H1 (cell line): ENCODE data around the gene HAGH. TPM values are rescaled to one million over a fixed set of nuclear protein-coding genes. Genes with fewer than 3 reads are reported as not detected.

Source experiments
- CTCF ChIA-PET: fragments of 300-600 bp; sonication (Branson Sonifier 250); formaldehyde crosslinking; loops from one replicate; lab custom pipeline; 2021; ENCODE audit not compliant: partially characterized antibody; lab: Charles Lee
- POLR2A ChIA-PET: fragments of 300-600 bp; sonication (Branson Sonifier 250); formaldehyde crosslinking; loops from one replicate; lab custom pipeline; 2021; ENCODE audit warnings: inconsistent platforms; ENCODE audit not compliant: partially characterized antibody; lab: Charles Lee
- DNase-seq, 2 experiments: peaks; one replicate each; pipeline versions ENCODE4 v3.0.0 to v3.0.0-alpha.2; 2010 to 2022; ENCODE audit warnings: low spot score in 2 of 2, low read depth in 1 of 2, mixed read lengths in 1 of 2
- FAIRE-seq: peaks from 2 replicates; lab custom pipeline; 2011; peaks lifted over from hg19 to GRCh38; lab: Jason Lieb, UNC
- H2AFZ ChIP-seq: 2 replicates; pipeline ENCODE4 v1.8.1; 2012; ENCODE audit warnings: low read length, inconsistent platforms
- H2AK5ac ChIP-seq: 2 replicates; pipeline ENCODE4 v1.6.1; 2013; ENCODE audit warnings: low read depth, low read length
- H2BK120ac ChIP-seq: replicated peaks from 2 replicates; pipeline ENCODE3; 2013; ENCODE audit warnings: low read depth, low read length, inconsistent platforms
- H2BK12ac ChIP-seq: 2 replicates; pipeline ENCODE4 v1.6.1; 2013; ENCODE audit warnings: low read depth, low read length
- H2BK15ac ChIP-seq: 2 replicates; pipeline ENCODE4 v1.6.1; 2013; ENCODE audit warnings: low read length
- H2BK20ac ChIP-seq: 2 replicates; pipeline ENCODE4 v1.6.1; 2013; ENCODE audit warnings: low read length
- H2BK5ac ChIP-seq: 2 replicates; pipeline ENCODE4 v1.6.1; 2013; ENCODE audit warnings: low read depth, low read length
- H3K14ac ChIP-seq: 2 replicates; pipeline ENCODE4 v1.6.1; 2013; ENCODE audit warnings: inconsistent platforms; ENCODE audit not compliant: insufficient read length
- H3K18ac ChIP-seq: 2 replicates; pipeline ENCODE4 v1.6.1; 2013; ENCODE audit warnings: low read length; ENCODE audit errors: extremely low read depth
- H3K23ac ChIP-seq: 2 replicates; pipeline ENCODE4 v1.6.1; 2013; ENCODE audit warnings: inconsistent platforms; ENCODE audit not compliant: insufficient read length
- H3K23me2 ChIP-seq: 2 replicates; pipeline ENCODE4 v1.6.1; 2013; ENCODE audit warnings: low read depth, low read length
- H3K27ac ChIP-seq: 2 replicates; pipeline ENCODE4 v1.6.1; 2011; ENCODE audit warnings: low read depth, low read length, inconsistent platforms
- H3K27me3 ChIP-seq, 4 experiments: replicated peaks in 1 of 4; 1 replicate in 1 of 4; 2 replicates in 3 of 4; pipeline versions ENCODE4 v1.6.1 to v1.8.1; 2011 to 2013; ENCODE audit warnings: low read length in 3 of 4, mild to moderate bottlenecking in 3 of 4, inconsistent platforms in 2 of 4, mixed read lengths in 2 of 4, moderate library complexity in 1 of 4; ENCODE audit not compliant: control insufficient read depth in 3 of 4, insufficient read depth in 3 of 4; ENCODE audit errors: extremely low read depth in 1 of 4
- H3K36me3 ChIP-seq, 4 experiments: 2 replicates each; pipeline versions ENCODE4 v1.6.1 to v1.8.1; 2011 to 2013; ENCODE audit warnings: mild to moderate bottlenecking in 4 of 4, low read length in 3 of 4, moderate library complexity in 2 of 4, control low read depth in 1 of 4, inconsistent platforms in 1 of 4; ENCODE audit not compliant: insufficient read depth in 4 of 4, control insufficient read depth in 2 of 4
- H3K4ac ChIP-seq: replicated peaks from 2 replicates; pipeline ENCODE3; 2013; ENCODE audit warnings: low read length, low read depth, mixed read lengths, inconsistent platforms; ENCODE audit not compliant: insufficient read length
- H3K4me1 ChIP-seq, 4 experiments: replicated peaks in 1 of 4; 1 replicate in 1 of 4; 2 replicates in 3 of 4; pipeline versions ENCODE4 v1.6.1 to v1.8.1; 2011 to 2013; ENCODE audit warnings: low read length in 3 of 4, inconsistent platforms in 2 of 4, mixed read lengths in 1 of 4; ENCODE audit not compliant: insufficient read depth in 4 of 4, control insufficient read depth in 3 of 4
- H3K4me2 ChIP-seq, 2 experiments: 2 replicates each; pipeline versions ENCODE4 v1.6.1 to v1.8.1; 2011 to 2013; ENCODE audit warnings: low read depth in 2 of 2, low read length in 2 of 2, control low read depth in 1 of 2, inconsistent platforms in 1 of 2, mild to moderate bottlenecking in 1 of 2; ENCODE audit not compliant: insufficient read depth in 1 of 2
- H3K4me3 ChIP-seq, 4 experiments: fragments of 200-600, 300-600 bp in 1 of 4; sonication (generic), shearing (Covaris generic), sonication (Bioruptor Twin) in 1 of 4; 2 replicates each; pipeline versions ENCODE4 v1.5.1 to v1.8.1; 2011 to 2016; ENCODE audit warnings: low read length in 4 of 4, low read depth in 3 of 4, control low read depth in 2 of 4, inconsistent platforms in 2 of 4, mild to moderate bottlenecking in 2 of 4, mixed read lengths in 1 of 4, moderate library complexity in 1 of 4; ENCODE audit not compliant: insufficient read depth in 2 of 4; ENCODE audit errors: extremely low read depth in 1 of 4
- H3K56ac ChIP-seq: replicated peaks from 2 replicates; pipeline ENCODE3; 2013; ENCODE audit warnings: low read depth, mild to moderate bottlenecking, mixed read lengths, low read length, inconsistent platforms; ENCODE audit not compliant: insufficient read length
- H3K79me1 ChIP-seq: 2 replicates; pipeline ENCODE4 v1.6.1; 2013; ENCODE audit warnings: low read depth, low read length, control low read depth
- H3K79me2 ChIP-seq, 2 experiments: 2 replicates each; pipeline versions ENCODE4 v1.6.1 to v1.8.1; 2012 to 2013; ENCODE audit warnings: low read length in 2 of 2, mild to moderate bottlenecking in 2 of 2, inconsistent platforms in 1 of 2; ENCODE audit not compliant: insufficient read depth in 2 of 2, control insufficient read depth in 1 of 2
- H3K9ac ChIP-seq, 4 experiments: replicated peaks in 1 of 4; 1 replicate in 1 of 4; 2 replicates in 3 of 4; pipeline versions ENCODE4 v1.6.1 to v1.8.1; 2011 to 2013; ENCODE audit warnings: low read depth in 3 of 4, low read length in 3 of 4, control low read depth in 2 of 4, mild to moderate bottlenecking in 2 of 4, moderate library complexity in 2 of 4, inconsistent platforms in 1 of 4; ENCODE audit errors: extremely low read depth in 1 of 4
- H3K9me3 ChIP-seq, 2 experiments: 2 replicates each; pipeline versions ENCODE4 v1.6.1 to v1.8.1; 2012 to 2013; ENCODE audit warnings: mild to moderate bottlenecking in 2 of 2, moderate library complexity in 2 of 2, control low read depth in 1 of 2, inconsistent platforms in 1 of 2, low read depth in 1 of 2, low read length in 1 of 2, mixed read lengths in 1 of 2; ENCODE audit not compliant: insufficient read depth in 2 of 2
- H4K20me1 ChIP-seq, 2 experiments: replicated peaks in 1 of 2; 2 replicates each; pipeline versions ENCODE3 to v1.8.1; 2011 to 2013; ENCODE audit warnings: inconsistent platforms in 2 of 2, low read length in 2 of 2, mild to moderate bottlenecking in 1 of 2; ENCODE audit not compliant: insufficient read depth in 2 of 2, control insufficient read depth in 1 of 2
- H4K5ac ChIP-seq: 2 replicates; pipeline ENCODE4 v1.6.1; 2013; ENCODE audit warnings: low read length, low read depth, mixed read lengths, inconsistent platforms; ENCODE audit not compliant: insufficient read length
- H4K8ac ChIP-seq: 2 replicates; pipeline ENCODE4 v1.8.0; 2013; ENCODE audit warnings: mild to moderate bottlenecking, moderate library complexity, low read length, inconsistent platforms; ENCODE audit not compliant: insufficient read depth; ENCODE audit errors: extremely low read depth
- H4K91ac ChIP-seq: replicated peaks from 2 replicates; pipeline ENCODE3; 2013; ENCODE audit warnings: low read length, mixed read lengths, inconsistent platforms; ENCODE audit not compliant: insufficient read length
- RBBP5 ChIP-seq: IDR thresholded peaks from 2 replicates; pipeline ENCODE4 v1.7.1; 2012; ENCODE audit warnings: low read depth, mild to moderate bottlenecking, inconsistent platforms, low read length, moderate library complexity, borderline replicate concordance
- ZNF274 ChIP-seq: IDR thresholded peaks from 2 replicates; pipeline ENCODE4 v1.7.0; 2012; ENCODE audit warnings: low read length, borderline replicate concordance; ENCODE audit errors: extremely low read depth
- WGBS, 2 experiments: shearing (Covaris generic) in 1 of 2; methylation state at CpG; one replicate each; pipeline versions ENCODE4 v1.1.6 to v1.1.7; 2013 to 2015; ENCODE audit warnings: low lambda C conversion rate in 2 of 2, mixed read lengths in 2 of 2, inconsistent platforms in 1 of 2, low coverage in 1 of 2, missing lambda C conversion rate in 1 of 2; ENCODE audit not compliant: insufficient replicate concordance in 2 of 2, insufficient coverage in 1 of 2, insufficient read length in 1 of 2; ENCODE audit errors: extremely low coverage in 1 of 2, missing lambda C conversion rate in 1 of 2; 5-methylcytosine and 5-hydroxymethylcytosine counted together
- polyA plus RNA-seq, 7 experiments: library from polyadenylated mRNA; depleted of rRNA in 3 of 7; stranded (reverse) in 5 of 7; unstranded in 2 of 7; fragments of >200 nt in 5 of 7; fragments of 200-250 nt in 2 of 7; gene quantifications; 1 replicate in 5 of 7; 2 replicates in 1 of 7; 4 replicates in 1 of 7; pipeline versions ENCODE4 v1.2.1 to v1.2.3, GENCODE V29; 2011 to 2013; ENCODE audit warnings: missing spikeins in 2 of 7, mixed read lengths in 2 of 7
- total RNA-seq: library from RNA; stranded (reverse); fragmentation: NEBNext Ultra II Directional; extraction: Animal tissue kit (Norgen Biotek cat#: 25700); gene quantifications from 2 replicates; pipeline ENCODE4 v1.2.1, GENCODE V29; 2021

The HAGH gene
- total and polyA plus RNA-seq, 2 of the 8 experiments (the other 6 are each of a cell fraction or from before 2014, with no cell fraction given) = 28.7 to 40.6 TPM

- Histone ChIP-seq H2BK15ac (no peak overlapping the region), H2BK12ac (no peak overlapping the region), H2BK20ac (no peak overlapping the region), H3K9me3 (no peaks in the 10 kb centered on the region), H4K91ac (no peak overlapping the region), H3K36me3 (no peaks in the 10 kb centered on the region), H2BK120ac (no peak overlapping the region), H4K20me1 (peaks cover 0 to 2% of the 10 kb centered on the region in 2 experiments), H3K79me1 (no peaks in the 10 kb centered on the region; the same call in 1 of the 2 replicates), H3K4me1 (no peaks in the 10 kb centered on the region), H3K56ac (no peak overlapping the region), H3K27me3 (no peaks in the 10 kb centered on the region), H3K4me2 (no peak overlapping the region), H3K9ac (no peak overlapping the region), H2AFZ (no peak overlapping the region), H4K8ac (no peak overlapping the region), H3K79me2 (peaks cover 0 to 3% of the 10 kb centered on the region in 2 experiments; a peak in 1 of 4 replicates), H3K4ac (no peak overlapping the region), H3K23ac (no peak overlapping the region), H3K23me2 (no peaks in the 10 kb centered on the region), H4K5ac (no peak overlapping the region), H3K4me3 (no peak overlapping the region), H3K27ac (no peak overlapping the region), H3K18ac (no peak overlapping the region), H3K14ac (no peak overlapping the region), H2AK5ac (no peak overlapping the region), H2BK5ac (no peak overlapping the region)
- no peak for FAIRE-seq
- DNase-seq = no peak
- ChIA-PET CTCF (interaction anchor here (0.9 kb wide), 1 partner anchor 46 kb away, joined by 3 read pairs; no protein-coding TSS in a partner anchor), POLR2A (no interaction called here)
- WGBS, 2 experiments = 81% methylated on average over 5 of the region's 5 CpGs; no CpG with 5 or more reads in 1 of the 2 experiments
- TF ChIP-seq RBBP5 = no peak
- TF ChIP-seq ZNF274 = no peak
These were observed 7.5 kb upstream of the HAGH start for GRCh38 chr16:1834096-1834495.
